Measurements from ENCODE around the gene HOXB13.
"Not testable (repeated sequence)": the region's sequence is repeated elsewhere in the genome, so short reads cannot be mapped to it uniquely, and the experiment has no call there.

Gene HOXB13

DNA sequence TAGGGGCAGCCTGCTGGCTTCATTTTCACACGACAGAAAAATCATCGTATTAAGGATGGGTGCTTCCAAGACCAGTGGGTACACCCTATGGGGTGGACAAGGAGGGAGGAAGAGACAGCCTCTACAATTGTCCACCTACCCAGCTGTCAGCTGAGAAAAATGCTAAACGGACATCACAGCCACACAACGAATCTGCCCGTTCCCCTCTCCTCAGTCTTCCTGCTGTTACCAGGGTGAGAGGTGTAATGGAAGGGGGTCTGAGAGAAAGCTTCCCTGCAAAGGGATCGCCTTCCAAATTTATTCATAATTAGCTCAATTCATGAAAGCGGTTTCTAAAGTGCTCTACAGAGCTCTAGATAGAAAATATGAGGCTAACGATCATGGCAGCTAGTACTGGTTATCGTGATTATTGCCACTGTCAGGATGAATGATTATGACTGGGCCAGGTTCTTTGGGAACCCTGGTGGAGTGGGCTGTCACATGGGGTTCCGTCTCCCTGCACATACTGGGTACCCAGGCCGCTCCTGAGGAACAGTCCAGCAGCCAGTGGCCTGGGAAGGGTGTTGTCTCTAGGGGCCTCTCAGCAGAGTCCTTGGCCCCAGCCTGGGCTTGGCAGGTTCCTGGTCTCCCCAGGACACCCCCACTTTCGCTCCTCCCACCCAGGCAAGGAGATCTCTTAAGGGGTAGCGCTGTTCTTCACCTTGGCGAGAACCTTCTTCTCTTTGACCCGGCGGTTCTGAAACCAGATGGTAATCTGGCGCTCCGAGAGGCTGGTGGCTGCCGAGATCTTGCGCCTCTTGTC lies 2.2 kb downstream of the HOXB13 start:
- no peak for DNase-seq

DNA sequence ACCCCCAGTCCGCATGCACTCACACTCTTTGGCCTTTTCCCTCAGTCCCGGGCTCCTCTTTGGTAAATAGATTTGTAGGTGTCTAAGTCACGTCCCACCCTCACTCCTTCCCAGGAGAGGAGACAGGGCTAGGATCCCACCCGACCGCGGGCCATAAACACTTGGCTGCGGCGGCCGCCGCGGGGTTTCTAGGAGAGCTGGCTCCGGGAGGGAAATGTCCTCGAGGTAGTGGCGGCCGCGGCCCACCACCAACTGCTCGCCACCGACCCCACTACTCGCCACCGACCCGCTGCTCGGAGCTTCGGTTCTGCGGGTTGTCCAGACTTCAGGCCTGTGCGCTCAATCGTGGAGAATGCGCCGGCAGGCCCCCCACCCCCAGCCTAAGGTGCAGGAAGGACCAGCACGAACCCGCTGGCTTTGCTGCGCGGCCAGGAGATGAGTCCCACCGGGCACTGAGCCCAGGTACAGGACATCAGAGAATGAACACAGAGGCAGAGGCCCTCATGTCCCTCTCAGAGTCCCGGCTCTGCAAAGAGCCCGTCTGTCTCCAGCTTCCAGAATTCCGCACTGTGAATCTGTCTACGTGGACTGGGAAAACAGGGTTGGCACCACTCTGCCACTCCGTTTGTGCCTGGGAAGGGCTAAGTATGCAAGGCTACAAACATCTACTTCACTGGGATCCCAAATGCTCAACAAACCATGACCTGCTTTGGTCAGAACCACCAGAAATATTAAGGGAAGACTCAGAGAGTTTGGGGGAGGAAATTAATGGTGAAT lies 3.1 kb downstream of the HOXB13 start:
- no peak for DNase-seq

DNA sequence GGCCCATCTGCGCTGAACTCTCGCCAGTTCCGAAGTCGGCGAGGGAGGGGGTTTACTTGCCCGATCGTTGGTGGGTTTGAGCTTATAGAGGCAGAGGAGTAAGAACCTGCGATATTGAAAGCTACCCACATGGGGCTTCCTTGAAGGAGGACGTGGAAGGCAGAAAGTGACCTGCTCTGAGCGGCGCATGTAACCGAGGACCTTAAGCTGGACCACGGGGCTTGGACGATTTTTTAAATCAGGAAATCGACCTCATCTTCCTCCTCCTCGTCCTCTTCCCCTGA lies 3.6 kb downstream of the HOXB13 start:
- DNase-seq = no peak

- DNase-seq = peak; percentile 48 to 72 (median 56)
Observed at GRCh38 chr17:48724251-48725003, 4.1 kb downstream of the HOXB13 start.

DNA sequence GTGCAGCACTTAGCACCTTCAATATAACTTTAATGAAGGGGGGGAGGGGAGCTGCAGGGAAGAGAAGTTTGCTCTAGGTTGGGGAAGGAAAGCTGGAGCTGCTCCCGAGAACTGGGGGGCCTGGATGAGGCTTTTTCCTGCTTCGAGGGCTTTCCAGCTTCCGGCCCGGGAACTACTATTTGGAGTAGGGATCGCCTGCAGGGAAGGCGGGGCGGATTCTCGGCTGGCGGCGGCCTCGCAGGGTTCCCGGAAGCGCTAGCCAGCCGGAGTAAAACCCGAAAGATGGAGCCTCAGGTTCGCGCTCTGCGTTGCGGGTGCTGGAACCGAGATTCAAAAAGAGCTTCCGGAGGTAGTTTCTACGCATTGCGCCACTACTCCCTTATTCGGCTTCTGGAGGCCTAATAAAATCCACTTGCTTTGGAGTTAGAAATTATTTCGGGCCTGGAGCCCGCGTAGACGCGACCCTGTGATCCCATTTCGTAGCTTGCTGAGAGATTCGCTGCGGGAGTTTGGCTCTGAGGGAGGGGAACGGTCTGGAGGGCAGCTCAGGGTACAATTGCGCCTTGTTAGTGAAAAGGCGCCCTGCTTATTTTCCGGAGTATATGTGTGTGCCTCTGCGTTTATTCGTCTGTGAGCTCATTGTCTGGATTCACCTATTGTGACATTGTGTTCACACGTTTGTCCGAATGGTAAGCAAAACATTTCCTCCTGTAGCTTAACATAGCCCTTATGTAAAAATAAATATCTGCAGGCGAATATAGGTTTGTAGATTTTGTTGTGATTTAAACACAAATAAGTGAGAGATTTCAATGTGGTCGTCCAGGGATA lies 4.9 kb downstream of the HOXB13 start:
- DNase-seq = peak in 1 of 5 experiments; percentile 40

GRCh38 chr17:48722915-48723422 lies 5.6 kb downstream of the HOXB13 start, which contains the start of gene PRAC2:
TSS of gene PRAC2 (plus strand) at chr17:48723185. CDS start at chr17:48724411, 1,226 bp downstream.
- DNase-seq = no peak

GRCh38 chr17:48722201-48722907 lies 6.2 kb downstream of the HOXB13 start, which contains the start of gene PRAC1:
TSS of gene PRAC1 (minus strand) at chr17:48722518. CDS start at chr17:48722392, 126 bp downstream.
- DNase-seq = no peak

- DNase-seq = no peak
Observed at GRCh38 chr17:48721009-48721402, 7.5 kb downstream of the HOXB13 start.

- DNase-seq = no peak
Observed at GRCh38 chr17:48720266-48721008, 8.1 kb downstream of the HOXB13 start.

GRCh38 chr17:48719642-48720265 lies 8.8 kb downstream of the HOXB13 start:
- no peak for DNase-seq

DNA sequence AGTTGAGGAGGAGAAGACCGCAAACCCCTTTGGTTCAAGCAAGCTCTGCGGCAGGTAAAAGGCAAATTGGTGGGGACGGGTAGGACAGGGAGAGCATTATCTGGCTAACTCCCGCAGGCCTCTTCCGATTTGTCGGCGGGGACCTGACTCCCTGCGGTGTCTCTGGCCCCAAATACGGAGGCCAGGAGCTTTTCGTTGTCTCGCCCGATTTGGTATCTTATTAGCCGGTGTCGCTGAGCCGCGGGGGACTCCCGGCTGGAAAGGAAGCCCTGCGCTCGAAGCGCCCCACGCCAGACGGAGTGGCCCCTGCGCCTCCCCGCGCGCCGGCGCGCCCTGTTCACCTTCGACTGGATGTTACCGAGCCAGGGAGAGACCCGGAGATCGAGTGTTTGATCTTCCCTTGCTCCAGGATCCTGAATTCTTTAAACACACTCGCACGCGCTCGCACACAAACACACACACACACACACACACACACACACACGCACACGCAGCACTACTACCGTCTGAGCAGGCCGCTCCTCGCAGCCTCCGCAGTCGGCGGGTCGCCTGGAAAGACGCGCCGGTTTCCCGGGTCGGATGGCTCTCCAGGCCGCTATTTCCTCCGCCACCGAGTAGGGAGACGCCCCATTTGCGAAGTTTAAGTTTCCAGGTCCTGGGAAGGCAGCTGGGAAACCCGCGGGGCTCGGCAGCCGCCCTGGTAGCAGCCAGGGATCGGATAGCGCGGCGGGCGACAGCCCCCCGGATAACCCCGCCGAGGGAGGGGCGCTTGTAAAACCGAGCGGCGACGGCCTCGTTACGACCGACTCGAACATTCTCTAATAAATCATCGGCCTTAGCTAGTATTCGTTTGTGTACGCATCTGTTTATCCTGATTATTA lies 9.5 kb downstream of the HOXB13 start:
- peak in 1 of 5 experiments; percentile 32 for DNase-seq

DNA sequence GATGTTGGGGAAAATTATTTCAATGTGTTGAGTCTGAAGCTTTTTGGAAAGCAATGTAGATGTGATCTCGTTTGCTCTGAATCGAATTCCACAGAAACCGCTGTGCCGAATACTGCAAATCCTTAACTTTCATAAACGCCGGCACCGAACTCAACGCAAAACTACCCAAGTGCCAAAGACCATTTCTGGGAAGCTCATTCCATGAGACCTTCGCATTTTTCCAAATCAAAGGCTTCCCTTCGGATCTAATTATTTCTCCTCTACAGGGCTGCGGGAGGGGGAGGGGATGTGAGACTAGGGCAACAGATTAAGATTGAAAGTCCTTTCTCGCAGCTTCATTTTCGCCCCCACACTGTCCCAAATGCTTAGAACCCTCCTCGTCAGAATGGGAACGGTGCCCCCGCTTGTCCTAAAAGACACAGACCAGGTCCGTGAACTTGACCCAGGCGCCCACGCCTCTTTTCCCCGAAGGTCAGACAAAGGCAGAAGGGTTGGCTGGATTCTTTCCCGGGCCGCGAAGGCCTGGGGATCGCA lies 10.3 kb downstream of the HOXB13 start:
- DNase-seq = no peak

GRCh38 chr17:48717367-48718226 lies 11.0 kb downstream of the HOXB13 start:
- DNase-seq = no peak

GRCh38 chr17:48716549-48716948 lies 12.0 kb downstream of the HOXB13 start:
- not testable (repeated sequence) for DNase-seq

GRCh38 chr17:48715496-48716399 lies 12.8 kb downstream of the HOXB13 start:
- no peak for DNase-seq

GRCh38 chr17:48711128-48711527 lies 17.4 kb downstream of the HOXB13 start:
- DNase-seq = no peak

All from T-helper 2 cell (primary cell).